ENCODE data around the gene MAGOHB.
"Not testable (repeated sequence)": the region's sequence is repeated elsewhere in the genome, so short reads cannot be mapped to it uniquely, and the experiment has no call there.

The MAGOHB gene

GRCh38 chr12:10613349-10614055 is at the start of gene MAGOHB:
Gene MAGOHB (minus strand): TSS chr12:10613609. CDS start chr12:10613532, 77 bp downstream.
- DNase-seq (ENCODE audit: low read depth in 3 of 3, low spot score in 1 of 3), result peak; percentile 92 to 100 (median 97)

DNA sequence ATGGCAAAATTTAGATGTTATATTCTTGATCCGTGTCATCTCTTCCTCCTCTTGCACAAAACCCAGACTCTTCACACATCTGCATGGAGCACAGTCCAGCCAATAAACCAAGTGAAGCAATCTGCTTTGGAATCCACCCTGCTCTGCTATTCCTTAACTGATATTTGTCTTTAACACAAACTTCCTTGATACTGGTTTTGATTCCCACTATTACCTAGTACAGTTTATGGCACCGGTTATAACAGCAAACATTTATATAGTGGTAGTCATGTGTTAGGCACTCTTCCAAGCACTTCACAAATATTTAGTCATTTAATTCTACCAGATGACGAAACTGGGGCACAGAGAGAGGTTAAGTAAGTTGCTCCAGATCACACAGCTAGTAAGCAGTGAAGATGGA is 47.9 kb upstream of the MAGOHB start:
- DNase-seq (ENCODE audit: low read depth in 3 of 3, low spot score in 1 of 3), result no peak

GRCh38 chr12:10654003-10654402 is 40.6 kb upstream of the MAGOHB start:
- DNase-seq (ENCODE audit: low read depth in 3 of 3, low spot score in 1 of 3), result no peak

DNA sequence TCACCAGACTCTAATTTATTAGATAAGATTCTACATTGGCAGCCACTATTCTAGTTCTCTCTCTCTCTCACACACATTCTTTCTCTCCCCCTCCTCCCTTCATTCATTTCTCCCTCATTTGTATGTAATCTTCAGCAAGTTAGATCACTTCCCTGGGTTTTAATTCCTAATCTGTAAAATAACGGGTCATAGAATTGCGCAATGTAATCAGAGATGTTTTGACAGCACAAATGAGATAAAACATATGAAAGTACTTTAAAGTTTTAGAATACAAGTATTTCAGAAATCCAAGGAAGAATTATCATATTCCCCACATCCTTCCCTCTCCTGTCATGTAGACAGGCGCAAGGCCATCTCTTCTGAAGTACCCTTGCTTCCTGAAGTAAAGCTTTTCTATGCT is 38.8 kb upstream of the MAGOHB start:
- DNase-seq (ENCODE audit: low read depth in 3 of 3, low spot score in 1 of 3), result no peak

DNA sequence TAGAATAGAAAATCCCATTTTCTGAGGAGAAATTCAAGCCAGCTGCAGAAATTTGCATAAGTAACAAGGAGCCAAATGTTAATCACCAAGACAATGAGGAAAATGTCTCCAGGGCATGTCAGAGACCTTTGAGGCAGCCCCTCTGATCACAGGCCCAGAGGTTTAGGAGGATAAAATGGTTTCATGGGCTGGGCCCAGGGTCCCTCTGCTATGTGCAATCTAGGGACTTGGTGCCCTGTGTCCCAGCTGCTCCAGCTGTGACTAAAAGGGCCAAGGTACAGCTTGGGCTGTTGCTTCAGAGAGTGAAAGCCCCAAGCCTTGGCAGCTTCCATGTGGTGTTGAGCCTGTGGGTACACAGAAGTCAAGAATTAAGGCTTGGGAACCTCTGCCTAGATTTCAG is 33.2 kb upstream of the MAGOHB start:
- not testable (repeated sequence) for DNase-seq (ENCODE audit: low read depth in 3 of 3, low spot score in 1 of 3)

DNA sequence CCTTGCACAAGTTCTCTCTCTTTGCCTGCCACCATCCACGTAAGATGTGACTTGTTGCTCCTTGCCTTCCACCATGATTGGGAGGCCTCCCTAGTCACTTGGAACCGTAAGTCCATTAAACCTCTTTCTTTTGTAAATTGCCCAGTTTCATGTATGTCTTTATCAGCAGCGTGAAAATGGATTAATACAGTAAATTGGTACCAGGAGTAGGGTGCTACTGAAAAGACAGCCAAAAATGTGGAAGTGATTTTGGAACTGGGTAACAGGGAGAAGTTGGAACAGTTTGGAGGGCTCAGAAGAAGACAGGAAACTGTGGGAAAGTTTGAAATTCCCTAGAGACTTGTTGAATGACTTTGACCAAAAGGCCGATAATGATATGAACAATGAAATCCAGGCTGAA is 32.5 kb upstream of the MAGOHB start:
- DNase-seq (ENCODE audit: low read depth in 3 of 3, low spot score in 1 of 3), result no peak

DNA sequence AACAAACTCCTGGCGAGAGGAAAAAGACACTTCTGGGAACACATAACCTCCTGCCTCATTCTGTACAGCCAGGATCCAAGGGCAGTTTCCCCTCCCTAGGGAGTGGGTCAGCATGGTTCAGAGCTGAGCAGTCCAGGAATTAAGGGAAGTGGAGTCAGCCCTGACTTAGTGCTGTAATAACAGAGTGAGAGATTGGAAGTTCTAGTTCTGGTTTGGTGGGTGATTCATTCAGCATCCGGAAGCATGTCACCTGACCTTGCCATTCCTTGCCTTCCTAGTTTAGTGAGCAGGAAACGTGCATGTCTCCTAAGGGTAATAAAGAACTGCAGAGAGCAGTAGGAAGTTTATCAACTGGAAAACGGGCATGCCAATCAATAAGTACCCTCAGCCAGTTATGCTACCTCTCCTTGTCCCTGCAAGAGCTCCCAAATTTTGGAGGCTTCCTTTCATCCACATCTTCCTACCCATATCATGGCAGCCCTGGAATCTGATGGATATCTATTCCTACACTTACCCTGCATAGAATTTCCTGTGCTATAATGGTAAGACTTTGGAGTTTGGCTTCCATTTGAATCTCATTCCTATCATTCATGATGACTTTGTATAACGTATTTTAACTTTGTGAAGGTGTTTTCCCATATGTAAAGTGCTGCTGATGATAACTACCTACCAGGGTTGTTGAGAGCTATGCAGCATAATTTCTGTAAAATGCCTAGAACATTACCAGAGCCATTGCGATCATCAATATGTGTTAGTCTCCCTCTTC is 28.5 kb upstream of the MAGOHB start:
- DNase-seq (ENCODE audit: low read depth in 3 of 3, low spot score in 1 of 3), result no peak

- DNase-seq (ENCODE audit: low read depth in 3 of 3, low spot score in 1 of 3), result no peak
Measured at GRCh38 chr12:10638728-10639127, 25.3 kb upstream of the MAGOHB start.

GRCh38 chr12:10636611-10637010 is 23.2 kb upstream of the MAGOHB start:
- no peak for DNase-seq (ENCODE audit: low read depth in 3 of 3, low spot score in 1 of 3)

DNA sequence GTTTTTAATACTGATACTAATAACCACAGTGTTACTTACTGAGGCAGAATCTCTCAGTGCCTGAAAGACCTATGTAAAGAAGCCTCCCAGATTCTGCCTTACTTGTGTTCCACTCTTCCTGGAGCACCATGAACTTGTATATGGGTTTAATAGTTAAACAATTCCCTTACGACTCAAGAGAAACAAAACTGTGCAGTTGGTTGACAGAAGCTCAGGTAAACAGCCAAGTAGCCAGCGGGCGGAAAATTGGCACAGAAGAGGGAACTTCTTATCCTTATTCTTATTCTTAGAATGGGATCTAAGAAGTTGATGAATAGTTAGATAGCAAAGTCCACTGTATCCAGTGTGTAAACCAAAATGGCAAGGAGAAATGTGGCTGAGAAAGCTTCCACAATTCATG is 22.7 kb upstream of the MAGOHB start:
- DNase-seq (ENCODE audit: low read depth in 3 of 3, low spot score in 1 of 3), result no peak

- no peak for DNase-seq (ENCODE audit: low read depth in 3 of 3, low spot score in 1 of 3)
Measured at GRCh38 chr12:10635306-10635705, 21.9 kb upstream of the MAGOHB start.

DNA sequence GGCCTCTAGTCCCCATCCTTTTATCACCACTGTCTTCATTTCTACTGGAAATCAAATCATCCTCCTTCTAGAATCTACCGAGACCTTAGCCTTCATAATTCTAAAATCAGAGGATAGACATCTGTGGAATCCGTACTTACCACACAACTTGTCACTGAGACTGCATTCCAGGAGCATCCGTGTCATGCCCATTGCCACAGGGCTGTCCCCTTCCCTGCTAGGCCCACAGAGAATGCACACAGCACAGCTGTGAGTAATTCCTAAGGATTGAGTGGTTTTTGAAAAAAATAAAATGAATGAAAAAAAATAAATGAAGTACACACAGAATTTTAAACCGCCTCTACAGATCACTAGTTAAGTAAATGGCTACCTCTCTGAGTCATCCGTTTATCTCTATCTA is 21.0 kb upstream of the MAGOHB start:
- DNase-seq (ENCODE audit: low read depth in 3 of 3, low spot score in 1 of 3), result no peak

DNA sequence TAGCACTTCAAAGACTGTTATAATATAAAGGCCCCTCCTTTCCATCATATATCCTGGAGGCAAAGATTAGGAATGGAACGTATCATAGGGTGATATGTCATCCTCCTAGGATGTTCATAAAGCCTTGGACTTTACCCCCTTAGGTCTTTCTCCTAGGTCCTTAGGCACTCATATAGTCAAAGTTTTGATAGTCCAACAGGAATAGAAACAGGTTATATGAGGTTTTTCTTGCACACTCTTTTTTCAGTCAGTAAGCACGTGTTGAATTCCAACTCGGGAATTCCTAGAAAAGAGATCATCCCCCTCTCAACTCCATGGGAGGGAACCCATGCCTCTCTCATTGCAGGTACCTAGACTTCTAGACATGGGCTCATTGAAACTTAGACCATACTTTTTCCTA is 20.1 kb upstream of the MAGOHB start:
- no peak for DNase-seq (ENCODE audit: low read depth in 3 of 3, low spot score in 1 of 3)

- no peak for DNase-seq (ENCODE audit: low read depth in 3 of 3, low spot score in 1 of 3)
Measured at GRCh38 chr12:10632226-10632625, 18.8 kb upstream of the MAGOHB start.

DNA sequence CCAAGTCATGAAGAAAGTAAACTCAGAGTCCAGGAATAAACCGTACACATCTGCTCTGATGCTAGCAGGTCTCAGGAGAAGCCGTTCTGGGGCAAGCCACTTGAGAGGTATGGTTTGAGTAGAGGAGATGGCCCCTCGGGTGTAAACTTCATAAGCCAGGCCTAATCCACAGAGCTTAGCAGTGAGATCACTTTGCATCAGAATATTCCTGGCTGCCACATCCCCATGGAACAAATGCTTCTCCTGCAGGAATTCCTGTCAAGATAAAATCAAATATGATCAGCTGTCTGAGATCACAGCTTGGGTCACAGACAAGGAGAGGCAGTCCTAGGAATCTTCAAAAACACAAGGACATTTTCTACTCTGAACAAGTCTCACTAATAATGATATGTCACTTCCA is 11.2 kb upstream of the MAGOHB start:
- no peak for DNase-seq (ENCODE audit: low read depth in 3 of 3, low spot score in 1 of 3)

DNA sequence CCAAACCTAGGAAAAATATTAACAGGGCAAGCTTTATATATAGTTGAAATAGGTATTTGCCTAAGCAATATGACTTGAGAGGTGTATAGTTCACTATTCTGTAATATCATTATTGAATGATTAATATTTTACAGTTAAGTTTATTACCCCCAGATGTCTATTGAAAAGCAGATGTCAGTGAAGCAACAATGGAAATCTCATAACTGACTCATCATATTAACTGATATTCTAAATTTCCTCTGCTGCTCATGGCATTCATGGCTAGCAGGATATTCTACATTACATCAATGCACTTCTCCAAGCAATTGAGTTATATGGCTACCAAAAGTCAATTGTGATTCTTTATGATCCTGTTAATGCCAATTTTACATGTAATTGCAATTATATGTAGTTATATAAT is 9.7 kb upstream of the MAGOHB start:
- no peak for DNase-seq (ENCODE audit: low read depth in 3 of 3, low spot score in 1 of 3)

- no peak for DNase-seq (ENCODE audit: low read depth in 3 of 3, low spot score in 1 of 3)
Measured at GRCh38 chr12:10621278-10621677, 7.9 kb upstream of the MAGOHB start.

GRCh38 chr12:10620078-10620779 is 6.8 kb upstream of the MAGOHB start:
- DNase-seq (ENCODE audit: low read depth in 3 of 3, low spot score in 1 of 3), result no peak

- DNase-seq (ENCODE audit: low read depth in 3 of 3, low spot score in 1 of 3), result no peak
Measured at GRCh38 chr12:10618338-10618987, 5.1 kb upstream of the MAGOHB start.

- no peak for DNase-seq (ENCODE audit: low read depth in 3 of 3, low spot score in 1 of 3)
Measured at GRCh38 chr12:10617863-10618262, 4.5 kb upstream of the MAGOHB start.

- DNase-seq (ENCODE audit: low read depth in 3 of 3, low spot score in 1 of 3), result no peak
Measured at GRCh38 chr12:10615532-10615931, 2.1 kb upstream of the MAGOHB start.

GRCh38 chr12:10614056-10614370 is 604 bp upstream of the MAGOHB start:
- no peak for DNase-seq (ENCODE audit: low read depth in 3 of 3, low spot score in 1 of 3)
